ENCODE measurements around the gene MEI1. TPM values are rescaled to one million over a fixed set of nuclear protein-coding genes. Genes with fewer than 3 reads are reported as not detected.
A peak's percentile ranks its signal among the peaks of the same experiment; 100 is the strongest.

MEI1 gene
- total RNA-seq, 1 experiment from 2014 or later: 0.20 TPM

- H4K5ac ChIP-seq (ENCODE audit: insufficient read length, low read depth, low read length): no peak overlapping the region
- no peaks in the 10 kb centered on the region for H3K79me1 ChIP-seq (ENCODE audit: insufficient read depth, low read depth, low read length, poor library complexity, severe bottlenecking)
- H2BK12ac ChIP-seq (ENCODE audit: insufficient read length, low read depth, low read length): no peak overlapping the region
- H2AK5ac ChIP-seq (ENCODE audit: insufficient read length, low read length): no peak overlapping the region
- no peaks in the 10 kb centered on the region for H3K27me3 Mint-ChIP-seq (ENCODE audit: low read depth)
- no peak overlapping the region for H3K4me3 Mint-ChIP-seq
- no peaks in the 10 kb centered on the region for H3K4me1 Mint-ChIP-seq
- no peak overlapping the region for H3K4ac ChIP-seq (ENCODE audit: low read depth, low read length)
- no peak overlapping the region for H3K56ac ChIP-seq (ENCODE audit: insufficient read length, low read depth, low read length)
- no peak overlapping the region for H2AFZ ChIP-seq (ENCODE audit: low read length)
- H3T11ph ChIP-seq (ENCODE audit: low read length): no peak overlapping the region
- no peak overlapping the region for H3K18ac ChIP-seq (ENCODE audit: insufficient read length, low read depth, low read length)
- no peak for DNase-seq
- H3K9ac ChIP-seq (ENCODE audit: extremely low read depth, insufficient read length, low read length): no peak overlapping the region
- no peak overlapping the region for H3K27ac ChIP-seq (ENCODE audit: insufficient read length, low read depth, low read length)
- H3K9me3 ChIP-seq (ENCODE audit: control insufficient read depth, low read depth, low read length): no peaks in the 10 kb centered on the region
- H2BK15ac ChIP-seq (ENCODE audit: low read depth, low read length): no peak overlapping the region
- no peak for TF ChIP-seq CTCF (conservative IDR thresholded peaks at IDR 0.05)
- peaks cover 3% of the 10 kb centered on the region for H4K20me1 ChIP-seq (ENCODE audit: control insufficient read depth, insufficient read depth, insufficient read length)
- no peak overlapping the region for H3K4me2 ChIP-seq (ENCODE audit: insufficient read depth, insufficient read length, low read length)
- peaks cover 43 to 92% (median 82%) of the 10 kb centered on the region in 3 experiments for H3K36me3 Mint-ChIP-seq (ENCODE audit: insufficient read depth in 1 of 3, low read depth in 3 of 3)
- no peaks in the 10 kb centered on the region for H3K27me3 ChIP-seq (ENCODE audit: insufficient read depth, low read length)
- H2BK5ac ChIP-seq (ENCODE audit: insufficient read length, low read length): no peak overlapping the region
- no peak overlapping the region for H4K8ac ChIP-seq (replicated peaks; ENCODE audit: insufficient read length, low read depth, low read length)
- H3K14ac ChIP-seq (ENCODE audit: insufficient read depth, low read length): no peak overlapping the region
- peak overlapping the region in 1 of 3 experiments; percentile 45; a peak in 2 of 7 replicates for H3K27ac Mint-ChIP-seq
- H2BK20ac ChIP-seq (ENCODE audit: low read depth, low read length, poor library complexity, severe bottlenecking): no peak overlapping the region
- no peaks in the 10 kb centered on the region for H3K79me2 ChIP-seq (ENCODE audit: insufficient read depth, low read length)
- no peaks in the 10 kb centered on the region for H3K9me3 Mint-ChIP-seq
- no peak overlapping the region for H4K91ac ChIP-seq (ENCODE audit: insufficient read length, low read depth, low read length)
- H3K4me1 ChIP-seq (ENCODE audit: insufficient read depth, low read length): no peaks in the 10 kb centered on the region
- no peaks in the 10 kb centered on the region for H3K23me2 ChIP-seq (ENCODE audit: insufficient read length, low read depth, low read length, poor library complexity, severe bottlenecking)
- no CpG with 5 or more reads among the region's 1 CpG for WGBS (ENCODE audit: extremely low coverage, insufficient read length, low lambda C conversion rate)
- no peak overlapping the region for H2BK120ac ChIP-seq (ENCODE audit: low read depth, low read length, poor library complexity, severe bottlenecking)
- H3K23ac ChIP-seq (ENCODE audit: insufficient read length, low read depth, low read length): no peak overlapping the region
Observed at GRCh38 chr22:41659941-41660340, 39.4 kb upstream of the MEI1 start.

All from H9 (cell line).